H9 (cell line): ENCODE measurements around the gene UBR2. TPM values are rescaled to one million over a fixed set of nuclear protein-coding genes. Genes with fewer than 3 reads are reported as not detected.

ENCODE experiments used
- DNase-seq: peaks from one replicate; pipeline ENCODE4 v3.0.0-alpha.2; 2017
- H2AFZ ChIP-seq: one replicate; pipeline ENCODE4 v1.6.1; 2013; ENCODE audit warnings: mild to moderate bottlenecking, low read length, control low read depth, moderate library complexity
- H2AK5ac ChIP-seq: 2 replicates; pipeline ENCODE4 v1.6.1; 2013; ENCODE audit warnings: low read length, control low read depth, mixed read lengths; ENCODE audit not compliant: insufficient read length
- H2BK120ac ChIP-seq: one replicate; pipeline ENCODE4 v1.6.1; 2013; ENCODE audit warnings: low read depth, mild to moderate bottlenecking, low read length, control low read depth, inconsistent platforms; ENCODE audit not compliant: poor library complexity, severe bottlenecking
- H2BK12ac ChIP-seq: 2 replicates; pipeline ENCODE4 v1.6.1; 2013; ENCODE audit warnings: low read length, control low read depth, mixed read lengths, low read depth; ENCODE audit not compliant: insufficient read length
- H2BK15ac ChIP-seq: 2 replicates; pipeline ENCODE4 v1.6.1; 2013; ENCODE audit warnings: low read depth, low read length, control low read depth
- H2BK20ac ChIP-seq: one replicate; pipeline ENCODE4 v1.6.1; 2013; ENCODE audit warnings: low read depth, mild to moderate bottlenecking, low read length, control low read depth, inconsistent platforms; ENCODE audit not compliant: poor library complexity, severe bottlenecking
- H2BK5ac ChIP-seq: 2 replicates; pipeline ENCODE4 v1.6.1; 2013; ENCODE audit warnings: low read length, control low read depth, mixed read lengths; ENCODE audit not compliant: insufficient read length
- H3K14ac ChIP-seq: 2 replicates; pipeline ENCODE4 v1.6.1; 2013; ENCODE audit warnings: low read length, control low read depth; ENCODE audit not compliant: insufficient read depth
- H3K18ac ChIP-seq: 2 replicates; pipeline ENCODE4 v1.6.1; 2013; ENCODE audit warnings: low read depth, mild to moderate bottlenecking, mixed read lengths, low read length, control low read depth; ENCODE audit not compliant: insufficient read length
- H3K23ac ChIP-seq: 2 replicates; pipeline ENCODE4 v1.6.1; 2013; ENCODE audit warnings: low read length, control low read depth, mixed read lengths, low read depth; ENCODE audit not compliant: insufficient read length
- H3K23me2 ChIP-seq: 2 replicates; pipeline ENCODE4 v1.6.1; 2013; ENCODE audit warnings: low read depth, mild to moderate bottlenecking, mixed read lengths, low read length, control low read depth; ENCODE audit not compliant: insufficient read length, poor library complexity, severe bottlenecking
- H3K27ac ChIP-seq: 2 replicates; pipeline ENCODE4 v1.5.1; 2013; ENCODE audit warnings: low read length, control low read depth, mixed read lengths, low read depth; ENCODE audit not compliant: insufficient read length
- H3K27me3 ChIP-seq: 2 replicates; pipeline ENCODE4 v1.6.1; 2013; ENCODE audit warnings: low read length, control low read depth, inconsistent platforms; ENCODE audit not compliant: insufficient read depth
- H3K4ac ChIP-seq: 2 replicates; pipeline ENCODE4 v1.6.1; 2013; ENCODE audit warnings: low read depth, mild to moderate bottlenecking, control low read depth, inconsistent platforms, low read length, moderate library complexity
- H3K4me1 ChIP-seq: 2 replicates; pipeline ENCODE4 v1.6.1; 2013; ENCODE audit warnings: low read length, control low read depth, inconsistent platforms; ENCODE audit not compliant: insufficient read depth
- H3K4me2 ChIP-seq: 2 replicates; pipeline ENCODE4 v1.6.1; 2013; ENCODE audit warnings: low read length, control low read depth, mixed read lengths; ENCODE audit not compliant: insufficient read length, insufficient read depth
- H3K56ac ChIP-seq: 2 replicates; pipeline ENCODE4 v1.6.1; 2013; ENCODE audit warnings: low read depth, mild to moderate bottlenecking, mixed read lengths, low read length, control low read depth; ENCODE audit not compliant: insufficient read length
- H3K79me1 ChIP-seq: 2 replicates; pipeline ENCODE4 v1.6.1; 2013; ENCODE audit warnings: low read depth, mild to moderate bottlenecking, moderate library complexity, low read length, control low read depth, inconsistent platforms; ENCODE audit not compliant: insufficient read depth, poor library complexity, severe bottlenecking
- H3K79me2 ChIP-seq: 2 replicates; pipeline ENCODE4 v1.6.1; 2013; ENCODE audit warnings: low read length, control low read depth, inconsistent platforms; ENCODE audit not compliant: insufficient read depth
- H3K9ac ChIP-seq: 2 replicates; pipeline ENCODE4 v1.6.1; 2013; ENCODE audit warnings: low read length, control low read depth, mixed read lengths; ENCODE audit not compliant: insufficient read length; ENCODE audit errors: extremely low read depth
- H3K9me3 ChIP-seq: one replicate; pipeline ENCODE4 v1.6.1; 2013; ENCODE audit warnings: low read depth, low read length, inconsistent platforms; ENCODE audit not compliant: control insufficient read depth
- H3T11ph ChIP-seq: one replicate; pipeline ENCODE4 v1.6.1; 2013; ENCODE audit warnings: mild to moderate bottlenecking, low read length, control low read depth, inconsistent platforms
- H4K20me1 ChIP-seq: one replicate; pipeline ENCODE4 v1.6.1; 2013; ENCODE audit not compliant: control insufficient read depth, insufficient read length, insufficient read depth
- H4K5ac ChIP-seq: 2 replicates; pipeline ENCODE4 v1.6.1; 2013; ENCODE audit warnings: low read depth, mild to moderate bottlenecking, mixed read lengths, low read length, control low read depth; ENCODE audit not compliant: insufficient read length
- H4K8ac ChIP-seq: replicated peaks from 2 replicates; pipeline ENCODE4 v1.6.1; 2013; ENCODE audit warnings: low read length, control low read depth, mixed read lengths, low read depth; ENCODE audit not compliant: insufficient read length
- H4K91ac ChIP-seq: 2 replicates; pipeline ENCODE4 v1.6.1; 2013; ENCODE audit warnings: low read depth, mild to moderate bottlenecking, moderate library complexity, mixed read lengths, low read length, control low read depth; ENCODE audit not compliant: insufficient read length
- H3K27ac Mint-ChIP-seq, 3 experiments: 2 replicates in 2 of 3; 3 replicates in 1 of 3; pipeline ENCODE4 v1.8.0; 2020 to 2021; ENCODE audit warnings: mixed read lengths in 3 of 3, mild to moderate bottlenecking in 1 of 3, moderate library complexity in 1 of 3
- H3K27me3 Mint-ChIP-seq: 2 replicates; pipeline ENCODE4 v1.8.0; 2021; ENCODE audit warnings: low read depth, mild to moderate bottlenecking, moderate library complexity, mixed read lengths
- H3K36me3 Mint-ChIP-seq, 3 experiments: 2 replicates in 2 of 3; 3 replicates in 1 of 3; pipeline ENCODE4 v1.8.0; 2020 to 2021; ENCODE audit warnings: low read depth in 3 of 3, mixed read lengths in 3 of 3; ENCODE audit not compliant: insufficient read depth in 1 of 3
- H3K4me1 Mint-ChIP-seq, 2 experiments: 2 replicates each; pipeline ENCODE4 v1.8.0; 2020; ENCODE audit warnings: mixed read lengths in 2 of 2
- H3K4me3 Mint-ChIP-seq, 2 experiments: 2 replicates in 1 of 2; 3 replicates in 1 of 2; pipeline ENCODE4 v1.8.0; 2020 to 2021; ENCODE audit warnings: mild to moderate bottlenecking in 2 of 2, mixed read lengths in 2 of 2, moderate library complexity in 1 of 2
- H3K9me3 Mint-ChIP-seq, 2 experiments: 2 replicates in 1 of 2; 3 replicates in 1 of 2; pipeline ENCODE4 v1.8.0; 2020; ENCODE audit warnings: mild to moderate bottlenecking in 2 of 2, mixed read lengths in 2 of 2, moderate library complexity in 1 of 2
- CTCF ChIP-seq: fragments of 200-600 bp; sonication (generic); conservative IDR thresholded peaks from 3 replicates; pipeline ENCODE4 v1.8.0; 2021; ENCODE audit warnings: antibody characterized with exemption, mild to moderate bottlenecking
- WGBS: extraction: QIAGEN DNeasy Blood & Tissue Kit; methylation state at CpG from one replicate; pipeline ENCODE4 v1.1.7; 2013; ENCODE audit warnings: missing lambda C conversion rate, low lambda C conversion rate, mixed read lengths; ENCODE audit not compliant: insufficient read length; ENCODE audit errors: extremely low coverage; 5-methylcytosine and 5-hydroxymethylcytosine counted together
- total RNA-seq: library from RNA; stranded (reverse); gene quantifications from 2 replicates; pipeline ENCODE4 v1.2.1, GENCODE V29; 2021

UBR2 gene
- total RNA-seq, 1 experiment from 2014 or later: 18.7 TPM

- Histone ChIP-seq H3K79me1 (no peaks in the 10 kb centered on the region), H3K23me2 (no peaks in the 10 kb centered on the region), H3K27ac (no peak overlapping the region), H3K14ac (no peak overlapping the region), H2BK120ac (no peak overlapping the region), H3K9me3 (no peaks in the 10 kb centered on the region), H3K79me2 (no peaks in the 10 kb centered on the region), H4K20me1 (no peaks in the 10 kb centered on the region), H3K27me3 (no peaks in the 10 kb centered on the region), H3K56ac (no peak overlapping the region), H2AK5ac (no peak overlapping the region), H3K4me1 (no peaks in the 10 kb centered on the region), H2BK12ac (no peak overlapping the region), H2AFZ (no peak overlapping the region), H3K4ac (no peak overlapping the region), H2BK20ac (no peak overlapping the region), H4K91ac (no peak overlapping the region), H3K23ac (no peak overlapping the region), H3T11ph (no peak overlapping the region), H3K18ac (no peak overlapping the region), H4K8ac (no peak overlapping the region), H2BK5ac (no peak overlapping the region), H3K9ac (no peak overlapping the region), H4K5ac (no peak overlapping the region), H3K4me2 (no peak overlapping the region), H2BK15ac (no peak overlapping the region)
- no CpG with 5 or more reads among the region's 3 CpGs for WGBS
- H3K4me3 Mint-ChIP-seq: no peak overlapping the region
- H3K27ac Mint-ChIP-seq: 0 out of 7 replicates have a peak overlapping the region, but pooled peaks of 1 of the 3 experiments have one; percentile 7
- no peak for TF ChIP-seq CTCF
- H3K36me3 Mint-ChIP-seq: peaks cover 52 to 85% (median 78%) of the 10 kb centered on the region in 3 experiments
- H3K27me3 Mint-ChIP-seq: no peaks in the 10 kb centered on the region
- DNase-seq: no peak
- H3K9me3 Mint-ChIP-seq: peaks cover 3 to 13% of the 10 kb centered on the region in 2 experiments; a peak in 3 of 5 replicates
- H3K4me1 Mint-ChIP-seq: no peaks in the 10 kb centered on the region
Observed at GRCh38 chr6:42688281-42688680, 124.5 kb downstream of the UBR2 start.
